ENCODE results near the gene AFDN. TPM values are rescaled to one million over a fixed set of nuclear protein-coding genes. Genes with fewer than 3 reads are reported as not detected.

Gene AFDN
- total RNA-seq, 1 experiment from 2014 or later, result 182 TPM

DNA sequence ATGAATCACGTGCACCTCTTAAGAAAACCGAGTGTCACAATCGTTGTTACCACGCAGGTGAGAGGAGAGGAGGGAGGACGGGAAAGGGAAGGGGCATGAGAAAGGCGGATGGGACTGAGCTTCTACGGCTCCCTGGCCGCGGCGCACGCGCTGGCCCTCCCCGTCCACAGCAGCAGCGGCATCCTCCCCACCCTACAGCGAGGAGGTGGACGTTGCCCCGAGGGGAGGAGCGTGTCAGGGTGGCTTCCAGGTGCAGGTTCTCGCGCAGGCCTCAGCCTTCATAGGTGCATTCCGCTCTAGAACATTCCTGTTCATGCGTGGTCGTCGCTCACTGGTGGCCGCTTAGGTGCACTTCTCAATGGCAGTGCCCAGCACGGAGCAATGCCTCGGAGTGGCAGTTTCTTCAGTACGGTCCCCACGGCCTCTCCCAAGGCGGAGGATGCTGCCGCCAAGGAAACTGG is 29.7 kb upstream of the AFDN start (continued):
- TF ChIP-seq, protein P1, sequence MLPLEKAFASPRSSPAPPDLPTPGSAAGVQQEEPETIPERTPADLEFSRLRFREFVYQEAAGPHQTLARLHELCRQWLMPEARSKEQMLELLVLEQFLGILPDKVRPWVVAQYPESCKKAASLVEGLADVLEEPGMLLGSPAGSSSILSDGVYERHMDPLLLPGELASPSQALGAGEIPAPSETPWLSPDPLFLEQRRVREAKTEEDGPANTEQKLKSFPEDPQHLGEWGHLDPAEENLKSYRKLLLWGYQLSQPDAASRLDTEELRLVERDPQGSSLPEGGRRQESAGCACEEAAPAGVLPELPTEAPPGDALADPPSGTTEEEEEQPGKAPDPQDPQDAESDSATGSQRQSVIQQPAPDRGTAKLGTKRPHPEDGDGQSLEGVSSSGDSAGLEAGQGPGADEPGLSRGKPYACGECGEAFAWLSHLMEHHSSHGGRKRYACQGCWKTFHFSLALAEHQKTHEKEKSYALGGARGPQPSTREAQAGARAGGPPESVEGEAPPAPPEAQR (CRISPR knock-in tag; IDR thresholded peaks at IDR 0.05), result no peak
- TF ChIP-seq RORB (CRISPR knock-in tag; IDR thresholded peaks at IDR 0.05), result no peak

DNA sequence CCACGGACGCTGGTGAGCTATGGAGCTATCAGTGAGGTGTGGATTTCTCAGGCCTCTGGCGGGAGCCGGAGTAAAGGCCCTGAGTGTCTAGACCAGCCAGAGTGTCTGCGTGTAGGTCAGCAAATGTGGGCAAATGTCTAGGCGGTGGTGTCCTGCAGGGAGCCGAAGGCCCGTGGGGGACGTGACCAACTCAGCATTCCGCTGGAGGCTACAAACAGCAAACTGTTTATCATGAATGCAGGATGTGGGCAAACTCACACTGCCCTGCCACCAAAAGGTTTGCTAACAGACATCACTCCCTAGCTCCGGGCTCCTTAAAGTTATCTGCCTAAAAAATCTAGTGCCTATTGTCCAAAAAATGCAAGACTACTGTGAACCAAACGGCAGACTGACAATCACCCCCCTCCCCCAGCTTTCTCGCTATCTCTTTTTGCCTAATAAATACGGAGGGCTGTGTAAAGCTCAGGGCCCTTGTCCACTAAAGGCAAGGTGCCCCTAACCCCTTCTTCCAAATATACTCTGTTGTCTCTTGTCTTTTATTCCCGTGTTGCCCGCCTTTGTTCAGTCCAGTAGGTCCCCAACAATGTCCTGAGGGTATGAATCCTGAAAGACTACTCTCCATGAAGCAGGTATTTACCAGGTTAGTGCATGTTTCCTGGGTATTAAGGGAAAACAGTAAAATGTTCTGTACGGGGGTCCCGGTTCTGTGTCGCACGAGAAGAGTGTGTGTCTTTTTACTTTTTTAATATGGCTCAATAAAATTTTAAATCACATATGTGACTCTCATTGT is 29.0 kb upstream of the AFDN start:
- no peak for DNase-seq (ENCODE audit: low spot score)
- Mint-ChIP-seq H3K36me3 (no peaks in the 10 kb centered on the region), H3K4me3 (no peak overlapping the region), H3K9me3 (no peaks in the 10 kb centered on the region), H3K4me1 (peaks cover 36% of the 10 kb centered on the region), H3K27me3 (ENCODE audit: low read depth) (no peaks in the 10 kb centered on the region), H3K27ac (no peak overlapping the region)
- CTCF ChIA-PET, result no interaction called here
- ATAC-seq, result no peak
- POLR2A ChIA-PET, result no interaction called here
- TF ChIP-seq GTF2I (CRISPR knock-in tag; conservative IDR thresholded peaks at IDR 0.05) (no peak), PRRX2 (CRISPR knock-in tag; IDR thresholded peaks at IDR 0.05) (no peak), TEAD4 (CRISPR knock-in tag; IDR thresholded peaks at IDR 0.05) (no peak), ELF4 (CRISPR knock-in tag; IDR thresholded peaks at IDR 0.05; ENCODE audit: low read depth) (no peak), ZNF416 (CRISPR knock-in tag; IDR thresholded peaks at IDR 0.05) (no peak), ATF1 (CRISPR knock-in tag; IDR thresholded peaks at IDR 0.05) (no peak), CREB1 (CRISPR knock-in tag; IDR thresholded peaks at IDR 0.05) (no peak), FOXK1 (CRISPR knock-in tag; IDR thresholded peaks at IDR 0.05) (no peak), NFE2L1 (CRISPR knock-in tag; IDR thresholded peaks at IDR 0.05) (no peak), SMAD3 (CRISPR knock-in tag; IDR thresholded peaks at IDR 0.05; ENCODE audit: borderline replicate concordance) (no peak), ZBTB21 (CRISPR knock-in tag; IDR thresholded peaks at IDR 0.05; ENCODE audit: borderline replicate concordance) (no peak), NR2C2 (CRISPR knock-in tag; IDR thresholded peaks at IDR 0.05) (no peak), MXD4 (CRISPR knock-in tag; IDR thresholded peaks at IDR 0.05; ENCODE audit: borderline replicate concordance) (no peak)
- TF ChIP-seq, protein P2, sequence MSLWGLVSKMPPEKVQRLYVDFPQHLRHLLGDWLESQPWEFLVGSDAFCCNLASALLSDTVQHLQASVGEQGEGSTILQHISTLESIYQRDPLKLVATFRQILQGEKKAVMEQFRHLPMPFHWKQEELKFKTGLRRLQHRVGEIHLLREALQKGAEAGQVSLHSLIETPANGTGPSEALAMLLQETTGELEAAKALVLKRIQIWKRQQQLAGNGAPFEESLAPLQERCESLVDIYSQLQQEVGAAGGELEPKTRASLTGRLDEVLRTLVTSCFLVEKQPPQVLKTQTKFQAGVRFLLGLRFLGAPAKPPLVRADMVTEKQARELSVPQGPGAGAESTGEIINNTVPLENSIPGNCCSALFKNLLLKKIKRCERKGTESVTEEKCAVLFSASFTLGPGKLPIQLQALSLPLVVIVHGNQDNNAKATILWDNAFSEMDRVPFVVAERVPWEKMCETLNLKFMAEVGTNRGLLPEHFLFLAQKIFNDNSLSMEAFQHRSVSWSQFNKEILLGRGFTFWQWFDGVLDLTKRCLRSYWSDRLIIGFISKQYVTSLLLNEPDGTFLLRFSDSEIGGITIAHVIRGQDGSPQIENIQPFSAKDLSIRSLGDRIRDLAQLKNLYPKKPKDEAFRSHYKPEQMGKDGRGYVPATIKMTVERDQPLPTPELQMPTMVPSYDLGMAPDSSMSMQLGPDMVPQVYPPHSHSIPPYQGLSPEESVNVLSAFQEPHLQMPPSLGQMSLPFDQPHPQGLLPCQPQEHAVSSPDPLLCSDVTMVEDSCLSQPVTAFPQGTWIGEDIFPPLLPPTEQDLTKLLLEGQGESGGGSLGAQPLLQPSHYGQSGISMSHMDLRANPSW (CRISPR knock-in tag; conservative IDR thresholded peaks at IDR 0.05; ENCODE audit: low read depth), result no peak
- TF ChIP-seq, protein P3, sequence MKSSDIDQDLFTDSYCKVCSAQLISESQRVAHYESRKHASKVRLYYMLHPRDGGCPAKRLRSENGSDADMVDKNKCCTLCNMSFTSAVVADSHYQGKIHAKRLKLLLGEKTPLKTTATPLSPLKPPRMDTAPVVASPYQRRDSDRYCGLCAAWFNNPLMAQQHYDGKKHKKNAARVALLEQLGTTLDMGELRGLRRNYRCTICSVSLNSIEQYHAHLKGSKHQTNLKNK (CRISPR knock-in tag; IDR thresholded peaks at IDR 0.05), result no peak
- TF ChIP-seq, protein P4, sequence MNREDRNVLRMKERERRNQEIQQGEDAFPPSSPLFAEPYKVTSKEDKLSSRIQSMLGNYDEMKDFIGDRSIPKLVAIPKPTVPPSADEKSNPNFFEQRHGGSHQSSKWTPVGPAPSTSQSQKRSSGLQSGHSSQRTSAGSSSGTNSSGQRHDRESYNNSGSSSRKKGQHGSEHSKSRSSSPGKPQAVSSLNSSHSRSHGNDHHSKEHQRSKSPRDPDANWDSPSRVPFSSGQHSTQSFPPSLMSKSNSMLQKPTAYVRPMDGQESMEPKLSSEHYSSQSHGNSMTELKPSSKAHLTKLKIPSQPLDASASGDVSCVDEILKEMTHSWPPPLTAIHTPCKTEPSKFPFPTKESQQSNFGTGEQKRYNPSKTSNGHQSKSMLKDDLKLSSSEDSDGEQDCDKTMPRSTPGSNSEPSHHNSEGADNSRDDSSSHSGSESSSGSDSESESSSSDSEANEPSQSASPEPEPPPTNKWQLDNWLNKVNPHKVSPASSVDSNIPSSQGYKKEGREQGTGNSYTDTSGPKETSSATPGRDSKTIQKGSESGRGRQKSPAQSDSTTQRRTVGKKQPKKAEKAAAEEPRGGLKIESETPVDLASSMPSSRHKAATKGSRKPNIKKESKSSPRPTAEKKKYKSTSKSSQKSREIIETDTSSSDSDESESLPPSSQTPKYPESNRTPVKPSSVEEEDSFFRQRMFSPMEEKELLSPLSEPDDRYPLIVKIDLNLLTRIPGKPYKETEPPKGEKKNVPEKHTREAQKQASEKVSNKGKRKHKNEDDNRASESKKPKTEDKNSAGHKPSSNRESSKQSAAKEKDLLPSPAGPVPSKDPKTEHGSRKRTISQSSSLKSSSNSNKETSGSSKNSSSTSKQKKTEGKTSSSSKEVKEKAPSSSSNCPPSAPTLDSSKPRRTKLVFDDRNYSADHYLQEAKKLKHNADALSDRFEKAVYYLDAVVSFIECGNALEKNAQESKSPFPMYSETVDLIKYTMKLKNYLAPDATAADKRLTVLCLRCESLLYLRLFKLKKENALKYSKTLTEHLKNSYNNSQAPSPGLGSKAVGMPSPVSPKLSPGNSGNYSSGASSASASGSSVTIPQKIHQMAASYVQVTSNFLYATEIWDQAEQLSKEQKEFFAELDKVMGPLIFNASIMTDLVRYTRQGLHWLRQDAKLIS (CRISPR knock-in tag; IDR thresholded peaks at IDR 0.05; ENCODE audit: borderline replicate concordance), result no peak
- TF ChIP-seq, protein P5, sequence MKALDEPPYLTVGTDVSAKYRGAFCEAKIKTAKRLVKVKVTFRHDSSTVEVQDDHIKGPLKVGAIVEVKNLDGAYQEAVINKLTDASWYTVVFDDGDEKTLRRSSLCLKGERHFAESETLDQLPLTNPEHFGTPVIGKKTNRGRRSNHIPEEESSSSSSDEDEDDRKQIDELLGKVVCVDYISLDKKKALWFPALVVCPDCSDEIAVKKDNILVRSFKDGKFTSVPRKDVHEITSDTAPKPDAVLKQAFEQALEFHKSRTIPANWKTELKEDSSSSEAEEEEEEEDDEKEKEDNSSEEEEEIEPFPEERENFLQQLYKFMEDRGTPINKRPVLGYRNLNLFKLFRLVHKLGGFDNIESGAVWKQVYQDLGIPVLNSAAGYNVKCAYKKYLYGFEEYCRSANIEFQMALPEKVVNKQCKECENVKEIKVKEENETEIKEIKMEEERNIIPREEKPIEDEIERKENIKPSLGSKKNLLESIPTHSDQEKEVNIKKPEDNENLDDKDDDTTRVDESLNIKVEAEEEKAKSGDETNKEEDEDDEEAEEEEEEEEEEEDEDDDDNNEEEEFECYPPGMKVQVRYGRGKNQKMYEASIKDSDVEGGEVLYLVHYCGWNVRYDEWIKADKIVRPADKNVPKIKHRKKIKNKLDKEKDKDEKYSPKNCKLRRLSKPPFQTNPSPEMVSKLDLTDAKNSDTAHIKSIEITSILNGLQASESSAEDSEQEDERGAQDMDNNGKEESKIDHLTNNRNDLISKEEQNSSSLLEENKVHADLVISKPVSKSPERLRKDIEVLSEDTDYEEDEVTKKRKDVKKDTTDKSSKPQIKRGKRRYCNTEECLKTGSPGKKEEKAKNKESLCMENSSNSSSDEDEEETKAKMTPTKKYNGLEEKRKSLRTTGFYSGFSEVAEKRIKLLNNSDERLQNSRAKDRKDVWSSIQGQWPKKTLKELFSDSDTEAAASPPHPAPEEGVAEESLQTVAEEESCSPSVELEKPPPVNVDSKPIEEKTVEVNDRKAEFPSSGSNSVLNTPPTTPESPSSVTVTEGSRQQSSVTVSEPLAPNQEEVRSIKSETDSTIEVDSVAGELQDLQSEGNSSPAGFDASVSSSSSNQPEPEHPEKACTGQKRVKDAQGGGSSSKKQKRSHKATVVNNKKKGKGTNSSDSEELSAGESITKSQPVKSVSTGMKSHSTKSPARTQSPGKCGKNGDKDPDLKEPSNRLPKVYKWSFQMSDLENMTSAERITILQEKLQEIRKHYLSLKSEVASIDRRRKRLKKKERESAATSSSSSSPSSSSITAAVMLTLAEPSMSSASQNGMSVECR (CRISPR knock-in tag; IDR thresholded peaks at IDR 0.05; ENCODE audit: borderline replicate concordance), result no peak
- TF ChIP-seq, protein P6, sequence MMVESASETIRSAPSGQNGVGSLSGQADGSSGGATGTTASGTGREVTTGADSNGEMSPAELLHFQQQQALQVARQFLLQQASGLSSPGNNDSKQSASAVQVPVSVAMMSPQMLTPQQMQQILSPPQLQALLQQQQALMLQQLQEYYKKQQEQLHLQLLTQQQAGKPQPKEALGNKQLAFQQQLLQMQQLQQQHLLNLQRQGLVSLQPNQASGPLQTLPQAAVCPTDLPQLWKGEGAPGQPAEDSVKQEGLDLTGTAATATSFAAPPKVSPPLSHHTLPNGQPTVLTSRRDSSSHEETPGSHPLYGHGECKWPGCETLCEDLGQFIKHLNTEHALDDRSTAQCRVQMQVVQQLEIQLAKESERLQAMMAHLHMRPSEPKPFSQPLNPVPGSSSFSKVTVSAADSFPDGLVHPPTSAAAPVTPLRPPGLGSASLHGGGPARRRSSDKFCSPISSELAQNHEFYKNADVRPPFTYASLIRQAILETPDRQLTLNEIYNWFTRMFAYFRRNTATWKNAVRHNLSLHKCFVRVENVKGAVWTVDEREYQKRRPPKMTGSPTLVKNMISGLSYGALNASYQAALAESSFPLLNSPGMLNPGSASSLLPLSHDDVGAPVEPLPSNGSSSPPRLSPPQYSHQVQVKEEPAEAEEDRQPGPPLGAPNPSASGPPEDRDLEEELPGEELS (CRISPR knock-in tag; IDR thresholded peaks at IDR 0.05), result no peak
